Neural cell (in vitro differentiated cells): ENCODE measurements around the gene SMARCA5. TPM values are rescaled to one million over a fixed set of nuclear protein-coding genes. Genes with fewer than 3 reads are reported as not detected.

ENCODE experiments used
- H2AFZ ChIP-seq: fragments of 200-600, 300-800 bp; sonication (generic), shearing (Covaris generic); 2 replicates; pipeline ENCODE4 v1.6.0; 2014; ENCODE audit warnings: low read depth, mild to moderate bottlenecking, antibody characterized with exemption, low read length, moderate library complexity
- H3F3A ChIP-seq: fragments of 200-600 bp; shearing (Covaris generic); 2 replicates; pipeline ENCODE4 v1.6.1; 2016; ENCODE audit warnings: mild to moderate bottlenecking, moderate library complexity, mixed read lengths, antibody characterized with exemption, low read length; ENCODE audit not compliant: insufficient read depth, poor library complexity, severe bottlenecking
- H3K27ac ChIP-seq: fragments of 200-600, 300-800 bp; sonication (generic), shearing (Covaris generic); 2 replicates; pipeline ENCODE4 v1.5.1; 2014; ENCODE audit warnings: mild to moderate bottlenecking, low read length, moderate library complexity
- H3K27me3 ChIP-seq: fragments of 300-800, 200-600 bp; sonication (generic), shearing (Covaris generic); 2 replicates; pipeline ENCODE4 v1.6.0; 2014; ENCODE audit warnings: mild to moderate bottlenecking, low read depth, low read length, moderate library complexity; ENCODE audit not compliant: insufficient read depth
- H3K36me3 ChIP-seq: fragments of 300-800, 200-600 bp; sonication (generic), shearing (Covaris generic); 2 replicates; pipeline ENCODE4 v1.5.1; 2014; ENCODE audit warnings: mild to moderate bottlenecking, antibody characterized with exemption, low read length, moderate library complexity; ENCODE audit not compliant: insufficient read depth
- H3K4me2 ChIP-seq: fragments of 300-800, 200-600 bp; sonication (generic), shearing (Covaris generic); 2 replicates; pipeline ENCODE4 v1.6.0; 2014; ENCODE audit warnings: mild to moderate bottlenecking, low read length
- H3K4me3 ChIP-seq: fragments of 300-800, 200-600 bp; sonication (generic), shearing (Covaris generic); 2 replicates; pipeline ENCODE4 v1.5.1; 2014; ENCODE audit warnings: mild to moderate bottlenecking, low read length, moderate library complexity
- H3K79me2 ChIP-seq: fragments of 200-600 bp; shearing (Covaris generic); replicated peaks from 2 replicates; pipeline ENCODE4 v1.6.0; 2014; ENCODE audit warnings: mild to moderate bottlenecking, low read length, moderate library complexity; ENCODE audit not compliant: insufficient read depth
- H3K9ac ChIP-seq: fragments of 300-800, 200-600 bp; sonication (generic), shearing (Covaris generic); 2 replicates; pipeline ENCODE4 v1.6.1; 2016; ENCODE audit warnings: mild to moderate bottlenecking, low read length, mixed read lengths
- H3K9me2 ChIP-seq: fragments of 200-600 bp; shearing (Covaris generic); 2 replicates; pipeline ENCODE4 v1.6.1; 2016; ENCODE audit warnings: mild to moderate bottlenecking, low read length, mixed read lengths; ENCODE audit not compliant: insufficient read depth
- H3K9me3 ChIP-seq: fragments of 200-600, 300-800 bp; sonication (generic), shearing (Covaris generic); 2 replicates; pipeline ENCODE4 v1.6.1; 2016; ENCODE audit warnings: mild to moderate bottlenecking, mixed run types, low read length, moderate library complexity, mixed read lengths
- H4K20me1 ChIP-seq: fragments of 200-600 bp; shearing (Covaris generic); 2 replicates; pipeline ENCODE4 v1.6.1; 2016; ENCODE audit warnings: mild to moderate bottlenecking, mixed run types; ENCODE audit not compliant: insufficient read depth
- EP300 ChIP-seq: fragments of 450-650 bp; conservative IDR thresholded peaks from 2 replicates; pipeline ENCODE4 v1.6.1; 2014; ENCODE audit warnings: antibody characterized with exemption, mild to moderate bottlenecking, moderate library complexity; ENCODE audit not compliant: poor library complexity, severe bottlenecking
- EZH2 ChIP-seq: fragments of 200-600, 300-800 bp; shearing (Covaris generic), sonication (generic); IDR thresholded peaks from 2 replicates; pipeline ENCODE4 v1.6.1; 2014; ENCODE audit warnings: antibody characterized with exemption, low read length, borderline replicate concordance, mild to moderate bottlenecking; ENCODE audit not compliant: insufficient read depth, poor library complexity, severe bottlenecking
- POLR2AphosphoS5 ChIP-seq: IDR thresholded peaks from 2 replicates; pipeline ENCODE4 v1.6.1; 2012
- REST ChIP-seq: IDR thresholded peaks from 2 replicates; pipeline ENCODE4 v1.6.1; 2012; ENCODE audit warnings: borderline replicate concordance
- SMC3 ChIP-seq: fragments of 450-650 bp; conservative IDR thresholded peaks from 2 replicates; pipeline ENCODE4 v1.6.1; 2014; ENCODE audit warnings: antibody characterized with exemption, mild to moderate bottlenecking, moderate library complexity; ENCODE audit not compliant: poor library complexity
- TAF1 ChIP-seq: IDR thresholded peaks from 2 replicates; pipeline ENCODE4 v1.6.1; 2012; ENCODE audit warnings: low read depth
- polyA plus RNA-seq: library from polyadenylated mRNA; depleted of rRNA; stranded (reverse); fragments of >200 nt; gene quantifications from 2 replicates; pipeline ENCODE4 v1.2.3, GENCODE V29; 2014
- TF ChIP-seq, protein P1 (sequence below): fragments of 450-650 bp; IDR thresholded peaks from 2 replicates; pipeline ENCODE4 v1.5.1; 2014; ENCODE audit warnings: antibody characterized with exemption, mild to moderate bottlenecking, moderate library complexity; ENCODE audit not compliant: poor library complexity, severe bottlenecking

Gene SMARCA5
- polyA plus RNA-seq, 1 donor from 2014 or later, result 49.2 TPM

DNA sequence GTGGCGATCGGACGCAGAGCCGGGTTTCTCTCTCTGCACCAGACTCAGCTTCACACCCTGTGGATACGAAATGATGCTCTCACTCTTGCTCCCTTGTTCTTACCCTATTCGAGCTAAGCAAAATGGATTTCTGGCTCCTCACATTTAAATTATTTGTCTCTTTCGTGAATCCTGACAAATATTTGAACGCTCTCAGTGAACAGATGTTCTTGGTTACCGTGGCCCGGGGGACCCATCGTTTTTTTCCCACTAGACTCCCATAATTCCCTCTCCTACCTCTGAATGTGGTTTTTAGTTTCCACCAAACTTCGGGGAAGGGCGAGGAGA is 630 bp downstream of the SMARCA5 start:
- Histone ChIP-seq H3F3A (no peaks in the 10 kb centered on the region), H2AFZ (peak overlapping the region; percentile 86), H3K4me2 (peak overlapping the region; percentile 86), H3K27ac (peak overlapping the region; percentile 97), H3K9me3 (no peaks in the 10 kb centered on the region), H3K9ac (peak overlapping the region; percentile 97), H3K79me2 (peaks cover 50% of the 10 kb centered on the region), H3K4me3 (peak overlapping the region; percentile 90), H3K27me3 (no peaks in the 10 kb centered on the region), H4K20me1 (peaks cover 12% of the 10 kb centered on the region), H3K36me3 (peaks cover 7% of the 10 kb centered on the region), H3K9me2 (no peaks in the 10 kb centered on the region)
- TF ChIP-seq SMC3 (peak; percentile 6), TAF1 (no peak), REST (no peak)

DNA sequence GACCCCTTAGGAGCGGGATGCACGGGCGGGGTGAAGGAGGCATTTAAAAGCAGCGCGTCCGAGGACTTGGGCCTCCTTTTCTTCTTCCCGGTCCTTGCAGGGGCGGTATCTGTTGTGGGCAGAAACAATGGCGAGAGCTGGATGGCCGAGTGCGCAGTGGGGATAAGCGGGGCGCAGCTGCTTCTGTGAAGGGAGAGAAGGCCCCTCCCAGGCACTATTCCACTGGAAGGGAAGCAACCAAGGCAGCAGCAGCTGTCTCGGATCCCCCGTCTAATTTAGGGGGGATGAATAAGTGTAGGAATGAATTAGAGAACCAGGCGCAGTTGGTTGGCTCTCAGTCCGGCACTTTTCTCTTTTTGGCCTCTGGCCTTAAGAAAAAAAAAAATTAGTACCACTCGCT is 995 bp downstream of the SMARCA5 start:
- H3K4me3 ChIP-seq, result peak overlapping the region; percentile 90
- peak overlapping the region; percentile 97 for H3K9ac ChIP-seq
- H3F3A ChIP-seq, result no peaks in the 10 kb centered on the region
- no peaks in the 10 kb centered on the region for H3K27me3 ChIP-seq
- peak overlapping the region; percentile 97 for H3K27ac ChIP-seq
- TF ChIP-seq, protein P1, sequence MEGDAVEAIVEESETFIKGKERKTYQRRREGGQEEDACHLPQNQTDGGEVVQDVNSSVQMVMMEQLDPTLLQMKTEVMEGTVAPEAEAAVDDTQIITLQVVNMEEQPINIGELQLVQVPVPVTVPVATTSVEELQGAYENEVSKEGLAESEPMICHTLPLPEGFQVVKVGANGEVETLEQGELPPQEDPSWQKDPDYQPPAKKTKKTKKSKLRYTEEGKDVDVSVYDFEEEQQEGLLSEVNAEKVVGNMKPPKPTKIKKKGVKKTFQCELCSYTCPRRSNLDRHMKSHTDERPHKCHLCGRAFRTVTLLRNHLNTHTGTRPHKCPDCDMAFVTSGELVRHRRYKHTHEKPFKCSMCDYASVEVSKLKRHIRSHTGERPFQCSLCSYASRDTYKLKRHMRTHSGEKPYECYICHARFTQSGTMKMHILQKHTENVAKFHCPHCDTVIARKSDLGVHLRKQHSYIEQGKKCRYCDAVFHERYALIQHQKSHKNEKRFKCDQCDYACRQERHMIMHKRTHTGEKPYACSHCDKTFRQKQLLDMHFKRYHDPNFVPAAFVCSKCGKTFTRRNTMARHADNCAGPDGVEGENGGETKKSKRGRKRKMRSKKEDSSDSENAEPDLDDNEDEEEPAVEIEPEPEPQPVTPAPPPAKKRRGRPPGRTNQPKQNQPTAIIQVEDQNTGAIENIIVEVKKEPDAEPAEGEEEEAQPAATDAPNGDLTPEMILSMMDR, result no peak
- TF ChIP-seq EZH2 (no peak), TAF1 (peak; percentile 32), EP300 (no peak), POLR2AphosphoS5 (peak; percentile 25)
- no peaks in the 10 kb centered on the region for H3K9me3 ChIP-seq
- H3K79me2 ChIP-seq, result peaks cover 53% of the 10 kb centered on the region
- peaks cover 12% of the 10 kb centered on the region for H4K20me1 ChIP-seq
- H3K9me2 ChIP-seq, result no peaks in the 10 kb centered on the region
- H3K36me3 ChIP-seq, result peaks cover 9% of the 10 kb centered on the region
- H2AFZ ChIP-seq, result peak overlapping the region; percentile 86
- peak overlapping the region; percentile 86 for H3K4me2 ChIP-seq

- no peaks in the 10 kb centered on the region for H3K9me3 ChIP-seq
- peaks cover 12% of the 10 kb centered on the region for H4K20me1 ChIP-seq
- peaks cover 57% of the 10 kb centered on the region for H3K79me2 ChIP-seq
- no peak overlapping the region for H2AFZ ChIP-seq
- H3F3A ChIP-seq, result no peaks in the 10 kb centered on the region
- peak overlapping the region; percentile 90 for H3K4me3 ChIP-seq
- TF ChIP-seq POLR2AphosphoS5, result no peak
- TF ChIP-seq EP300, result no peak
- peaks cover 9% of the 10 kb centered on the region for H3K36me3 ChIP-seq
- no peaks in the 10 kb centered on the region for H3K9me2 ChIP-seq
- peak overlapping the region; percentile 86 for H3K4me2 ChIP-seq
- peak overlapping the region; percentile 97 for H3K9ac ChIP-seq
- peak overlapping the region; percentile 97 for H3K27ac ChIP-seq
- H3K27me3 ChIP-seq, result no peaks in the 10 kb centered on the region
Observed at GRCh38 chr4:143514901-143515300, 1.4 kb downstream of the SMARCA5 start.
